ENCODE data around the gene EPHB6. TPM values are rescaled to one million over a fixed set of nuclear protein-coding genes. Genes with fewer than 3 reads are reported as not detected.

The EPHB6 gene
- total RNA-seq, 1 donor from 2014 or later, result 15.7 TPM

DNA sequence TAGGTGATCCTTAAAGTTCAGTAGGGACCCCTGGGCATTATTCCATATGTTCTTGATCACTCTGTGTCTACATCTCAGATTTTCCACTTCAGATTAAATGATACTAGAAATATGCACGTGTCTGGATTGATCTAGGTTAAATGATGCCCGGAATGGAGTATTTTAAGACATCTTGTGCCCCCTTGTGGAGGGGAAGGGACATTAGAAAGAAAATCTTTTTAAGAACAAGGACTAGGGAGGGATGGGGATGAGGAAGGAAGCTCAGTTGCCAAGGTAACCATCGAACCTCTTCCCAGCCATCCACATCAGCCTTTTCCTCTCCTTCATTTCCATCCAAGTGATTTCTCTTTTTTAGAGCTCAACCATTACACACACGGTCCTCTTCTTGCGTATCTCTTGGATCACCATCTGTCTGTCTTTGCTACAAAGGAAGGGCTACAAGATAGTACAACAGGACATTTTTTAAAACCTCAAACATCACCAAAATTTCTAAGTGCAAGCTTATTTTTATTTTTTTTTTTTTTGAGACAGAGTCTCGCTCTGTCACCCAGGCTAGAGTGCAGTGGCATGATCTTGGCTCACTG, 43.6 kb upstream of the EPHB6 start:
- no peaks in the 10 kb centered on the region for H3K27me3 ChIP-seq (ENCODE audit: insufficient read depth, low read length)
- H3K27ac Mint-ChIP-seq (ENCODE audit: unreplicated experiment), result no peak overlapping the region
- H3K36me3 Mint-ChIP-seq (ENCODE audit: low read depth, unreplicated experiment), result no peaks in the 10 kb centered on the region
- no peak overlapping the region for H3K4me2 ChIP-seq (ENCODE audit: low read length)
- no peaks in the 10 kb centered on the region for H3K9me3 ChIP-seq (ENCODE audit: insufficient read depth, low read depth, low read length)
- no peak overlapping the region for H2AFZ ChIP-seq (ENCODE audit: low read depth, low read length)
- H3K4me3 ChIP-seq (ENCODE audit: insufficient read depth, low read depth, low read length), result no peak overlapping the region
- no peaks in the 10 kb centered on the region for H3K36me3 ChIP-seq (ENCODE audit: insufficient read depth, low read length)
- peaks cover 1% of the 10 kb centered on the region for H3K27me3 Mint-ChIP-seq (ENCODE audit: low read depth, unreplicated experiment)
- FAIRE-seq (no peak), DNase-seq (ENCODE audit: low read depth) (peak; percentile 44)
- peaks cover 70% of the 10 kb centered on the region for H3K4me1 Mint-ChIP-seq (ENCODE audit: low read depth, unreplicated experiment)
- H3K4me1 ChIP-seq (ENCODE audit: insufficient read depth, low read length), result peaks cover 63% of the 10 kb centered on the region
- no peak overlapping the region for H3K27ac ChIP-seq (ENCODE audit: low read depth, low read length)
- TF ChIP-seq EZH2 (IDR thresholded peaks at IDR 0.05; ENCODE audit: insufficient read depth, low read length), result no peak
- TF ChIP-seq, protein P1, sequence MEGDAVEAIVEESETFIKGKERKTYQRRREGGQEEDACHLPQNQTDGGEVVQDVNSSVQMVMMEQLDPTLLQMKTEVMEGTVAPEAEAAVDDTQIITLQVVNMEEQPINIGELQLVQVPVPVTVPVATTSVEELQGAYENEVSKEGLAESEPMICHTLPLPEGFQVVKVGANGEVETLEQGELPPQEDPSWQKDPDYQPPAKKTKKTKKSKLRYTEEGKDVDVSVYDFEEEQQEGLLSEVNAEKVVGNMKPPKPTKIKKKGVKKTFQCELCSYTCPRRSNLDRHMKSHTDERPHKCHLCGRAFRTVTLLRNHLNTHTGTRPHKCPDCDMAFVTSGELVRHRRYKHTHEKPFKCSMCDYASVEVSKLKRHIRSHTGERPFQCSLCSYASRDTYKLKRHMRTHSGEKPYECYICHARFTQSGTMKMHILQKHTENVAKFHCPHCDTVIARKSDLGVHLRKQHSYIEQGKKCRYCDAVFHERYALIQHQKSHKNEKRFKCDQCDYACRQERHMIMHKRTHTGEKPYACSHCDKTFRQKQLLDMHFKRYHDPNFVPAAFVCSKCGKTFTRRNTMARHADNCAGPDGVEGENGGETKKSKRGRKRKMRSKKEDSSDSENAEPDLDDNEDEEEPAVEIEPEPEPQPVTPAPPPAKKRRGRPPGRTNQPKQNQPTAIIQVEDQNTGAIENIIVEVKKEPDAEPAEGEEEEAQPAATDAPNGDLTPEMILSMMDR (IDR thresholded peaks at IDR 0.05; ENCODE audit: insufficient read depth, low read depth, low read length), result peak; percentile 77
- H3K9me3 Mint-ChIP-seq (ENCODE audit: unreplicated experiment), result no peaks in the 10 kb centered on the region
- H3K4me3 Mint-ChIP-seq (ENCODE audit: unreplicated experiment), result no peak overlapping the region
- H3K9ac ChIP-seq (ENCODE audit: low read length), result no peak overlapping the region
- no peaks in the 10 kb centered on the region for H4K20me1 ChIP-seq (ENCODE audit: insufficient read depth, low read length)
- H3K79me2 ChIP-seq (ENCODE audit: insufficient read depth, low read length), result no peaks in the 10 kb centered on the region

DNA sequence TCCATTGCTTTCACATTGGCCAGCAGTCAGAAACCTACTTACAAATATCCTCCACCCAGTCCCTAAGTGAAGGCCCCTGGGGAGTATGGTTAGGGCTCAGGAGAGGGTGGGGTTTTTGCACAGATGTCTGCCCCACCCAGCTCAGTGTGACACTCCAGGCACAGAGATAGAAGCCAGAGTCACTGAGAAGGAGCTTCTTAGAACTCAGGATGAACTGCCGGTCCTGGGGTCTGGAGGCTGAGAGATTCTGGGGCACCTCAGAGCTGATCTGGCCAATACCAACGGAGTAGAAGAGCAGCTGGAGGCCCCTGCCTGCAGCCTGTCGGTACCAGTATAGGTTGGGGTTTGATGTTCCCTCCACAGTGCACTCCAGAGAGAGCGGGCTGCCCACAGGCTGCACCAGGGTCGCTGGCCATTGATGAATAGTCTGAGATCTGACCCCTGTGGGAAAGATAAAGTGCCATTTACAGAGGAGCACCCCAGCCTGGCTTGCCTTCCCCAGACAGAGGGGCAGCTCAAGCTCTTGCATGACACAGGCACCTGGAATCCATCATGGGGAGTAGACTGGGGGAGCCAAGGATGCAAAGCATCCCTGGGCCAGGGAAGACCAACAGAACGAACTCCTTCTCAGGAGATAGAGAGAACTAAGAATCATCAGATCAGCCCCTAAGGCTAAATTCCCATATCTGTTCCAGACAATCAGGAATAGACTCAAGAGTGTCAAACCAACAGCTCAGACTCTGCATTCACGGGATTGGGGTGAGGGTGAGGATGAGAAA, 42.2 kb upstream of the EPHB6 start:
- TF ChIP-seq EZH2 (IDR thresholded peaks at IDR 0.05; ENCODE audit: insufficient read depth, low read length), result no peak
- TF ChIP-seq, protein P1 (IDR thresholded peaks at IDR 0.05; ENCODE audit: insufficient read depth, low read depth, low read length), result no peak
- H2AFZ ChIP-seq (ENCODE audit: low read depth, low read length), result no peak overlapping the region
- FAIRE-seq (no peak), DNase-seq (ENCODE audit: low read depth) (peak; percentile 17)
- H3K9me3 ChIP-seq (ENCODE audit: insufficient read depth, low read depth, low read length), result no peaks in the 10 kb centered on the region
- peaks cover 70% of the 10 kb centered on the region for H3K4me1 Mint-ChIP-seq (ENCODE audit: low read depth, unreplicated experiment)
- no peak overlapping the region for H3K4me3 ChIP-seq (ENCODE audit: insufficient read depth, low read depth, low read length)
- H3K27me3 ChIP-seq (ENCODE audit: insufficient read depth, low read length), result no peaks in the 10 kb centered on the region
- no peaks in the 10 kb centered on the region for H3K36me3 Mint-ChIP-seq (ENCODE audit: low read depth, unreplicated experiment)
- H3K4me1 ChIP-seq (ENCODE audit: insufficient read depth, low read length), result peaks cover 49% of the 10 kb centered on the region
- no peak overlapping the region for H3K4me3 Mint-ChIP-seq (ENCODE audit: unreplicated experiment)
- H3K27me3 Mint-ChIP-seq (ENCODE audit: low read depth, unreplicated experiment), result no peaks in the 10 kb centered on the region
- peak overlapping the region; percentile 73 for H3K9ac ChIP-seq (ENCODE audit: low read length)
- no peaks in the 10 kb centered on the region for H3K36me3 ChIP-seq (ENCODE audit: insufficient read depth, low read length)
- peak overlapping the region; percentile 96 for H3K27ac Mint-ChIP-seq (ENCODE audit: unreplicated experiment)
- H3K27ac ChIP-seq (ENCODE audit: low read depth, low read length), result peak overlapping the region; percentile 90
- no peaks in the 10 kb centered on the region for H3K79me2 ChIP-seq (ENCODE audit: insufficient read depth, low read length)
- no peaks in the 10 kb centered on the region for H3K9me3 Mint-ChIP-seq (ENCODE audit: unreplicated experiment)
- no peaks in the 10 kb centered on the region for H4K20me1 ChIP-seq (ENCODE audit: insufficient read depth, low read length)
- H3K4me2 ChIP-seq (ENCODE audit: low read length), result peak overlapping the region; percentile 65

DNA sequence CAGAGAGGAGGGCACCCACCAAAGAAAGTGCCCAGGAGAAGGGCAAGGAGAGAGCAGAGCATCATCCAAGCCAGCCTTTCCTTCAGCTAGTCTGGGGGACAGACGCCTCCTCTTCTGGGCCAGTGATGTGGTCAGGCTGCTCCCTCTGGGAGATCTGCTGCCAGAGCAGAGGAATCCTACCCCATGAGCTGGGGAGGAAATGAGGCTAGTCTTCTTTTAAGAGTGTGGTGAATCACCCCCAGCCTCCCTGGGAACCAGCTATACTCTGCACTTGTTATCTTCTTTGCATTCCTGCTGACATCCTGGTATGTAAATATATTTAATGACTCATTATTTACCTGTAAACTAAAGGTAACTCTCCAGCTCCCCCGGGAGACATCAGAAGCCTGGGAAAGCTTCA, 41.6 kb upstream of the EPHB6 start:
- H3K79me2 ChIP-seq (ENCODE audit: insufficient read depth, low read length), result no peaks in the 10 kb centered on the region
- peak overlapping the region; percentile 65 for H3K4me2 ChIP-seq (ENCODE audit: low read length)
- peak overlapping the region; percentile 90 for H3K27ac ChIP-seq (ENCODE audit: low read depth, low read length)
- H3K9ac ChIP-seq (ENCODE audit: low read length), result peak overlapping the region; percentile 73
- DNase-seq (ENCODE audit: low read depth), result peak; percentile 79
- no peak overlapping the region for H2AFZ ChIP-seq (ENCODE audit: low read depth, low read length)
- H3K36me3 ChIP-seq (ENCODE audit: insufficient read depth, low read length), result no peaks in the 10 kb centered on the region
- H3K9me3 Mint-ChIP-seq (ENCODE audit: unreplicated experiment), result no peaks in the 10 kb centered on the region
- no peak for FAIRE-seq
- no peaks in the 10 kb centered on the region for H3K27me3 Mint-ChIP-seq (ENCODE audit: low read depth, unreplicated experiment)
- no peaks in the 10 kb centered on the region for H3K27me3 ChIP-seq (ENCODE audit: insufficient read depth, low read length)
- H3K4me3 Mint-ChIP-seq (ENCODE audit: unreplicated experiment), result no peak overlapping the region
- H3K9me3 ChIP-seq (ENCODE audit: insufficient read depth, low read depth, low read length), result no peaks in the 10 kb centered on the region
- peaks cover 65% of the 10 kb centered on the region for H3K4me1 Mint-ChIP-seq (ENCODE audit: low read depth, unreplicated experiment)
- TF ChIP-seq, protein P1 (IDR thresholded peaks at IDR 0.05; ENCODE audit: insufficient read depth, low read depth, low read length), result no peak
- no peak overlapping the region for H3K4me3 ChIP-seq (ENCODE audit: insufficient read depth, low read depth, low read length)
- peaks cover 46% of the 10 kb centered on the region for H3K4me1 ChIP-seq (ENCODE audit: insufficient read depth, low read length)
- H3K36me3 Mint-ChIP-seq (ENCODE audit: low read depth, unreplicated experiment), result no peaks in the 10 kb centered on the region
- peak overlapping the region; percentile 96 for H3K27ac Mint-ChIP-seq (ENCODE audit: unreplicated experiment)
- H4K20me1 ChIP-seq (ENCODE audit: insufficient read depth, low read length), result no peaks in the 10 kb centered on the region
